DND-41 (cell line): ENCODE results near the gene BMPER.

Experiments used
- ATAC-seq: fragments of 200-7000 bp; cut with Tn5 transposase; 3 replicates; pipeline ENCODE4 v1.9.1; 2021; ENCODE audit warnings: low read depth; ENCODE audit not compliant: insufficient read depth
- DNase-seq: peaks from one replicate; pipeline ENCODE4 v3.0.0-alpha.2; 2020
- H2AFZ ChIP-seq: 2 replicates; pipeline ENCODE4 v1.6.0; 2012; ENCODE audit warnings: low read depth, low read length
- H3K27ac ChIP-seq: 2 replicates; pipeline ENCODE4 v1.5.1; 2012; ENCODE audit warnings: low read length, inconsistent platforms
- H3K27me3 ChIP-seq: fragments of 200-600 bp; sonication (generic); 2 replicates; pipeline ENCODE4 v1.6.0; 2012; ENCODE audit warnings: low read length, mild to moderate bottlenecking, inconsistent platforms; ENCODE audit not compliant: insufficient read depth, poor library complexity
- H3K36me3 ChIP-seq: 2 replicates; pipeline ENCODE4 v1.5.1; 2012; ENCODE audit warnings: low read length, inconsistent platforms; ENCODE audit not compliant: insufficient read depth
- H3K4me1 ChIP-seq: 2 replicates; pipeline ENCODE4 v1.5.1; 2012; ENCODE audit warnings: mild to moderate bottlenecking, low read length; ENCODE audit not compliant: insufficient read depth
- H3K4me2 ChIP-seq: 2 replicates; pipeline ENCODE4 v1.6.0; 2012; ENCODE audit warnings: mild to moderate bottlenecking, moderate library complexity, low read length, inconsistent platforms; ENCODE audit not compliant: insufficient read depth
- H3K4me3 ChIP-seq, 2 experiments: fragments of 200-600 bp in 1 of 2; shearing (Covaris generic) in 1 of 2; 2 replicates each; pipeline ENCODE4 v1.5.1; 2012 to 2016; ENCODE audit warnings: inconsistent platforms in 2 of 2, low read length in 2 of 2, mild to moderate bottlenecking in 2 of 2, low read depth in 1 of 2, moderate library complexity in 1 of 2
- H3K79me2 ChIP-seq: 2 replicates; pipeline ENCODE4 v1.6.0; 2012; ENCODE audit warnings: low read length, inconsistent platforms; ENCODE audit not compliant: insufficient read depth
- H3K9ac ChIP-seq: 2 replicates; pipeline ENCODE4 v1.6.0; 2012; ENCODE audit warnings: low read depth, mild to moderate bottlenecking, inconsistent platforms, low read length, moderate library complexity
- H3K9me3 ChIP-seq: 2 replicates; pipeline ENCODE4 v1.5.1; 2012; ENCODE audit warnings: low read length, moderate library complexity, mild to moderate bottlenecking, inconsistent platforms; ENCODE audit not compliant: insufficient read depth, severe bottlenecking
- H4K20me1 ChIP-seq: 2 replicates; pipeline ENCODE4 v1.6.0; 2012; ENCODE audit warnings: low read length; ENCODE audit not compliant: insufficient read depth
- CTCF ChIP-seq: IDR thresholded peaks from 2 replicates; pipeline ENCODE4 v1.5.1; 2012; ENCODE audit warnings: borderline replicate concordance, low read length, moderate library complexity, mild to moderate bottlenecking; ENCODE audit not compliant: poor library complexity, severe bottlenecking; ENCODE audit errors: extremely low read depth
- EZH2 ChIP-seq: IDR thresholded peaks from 3 replicates; pipeline ENCODE4 v1.6.1; 2012; ENCODE audit warnings: borderline replicate concordance, low read depth, mild to moderate bottlenecking, moderate library complexity, low read length, inconsistent platforms; ENCODE audit not compliant: severe bottlenecking

BMPER gene

DNA sequence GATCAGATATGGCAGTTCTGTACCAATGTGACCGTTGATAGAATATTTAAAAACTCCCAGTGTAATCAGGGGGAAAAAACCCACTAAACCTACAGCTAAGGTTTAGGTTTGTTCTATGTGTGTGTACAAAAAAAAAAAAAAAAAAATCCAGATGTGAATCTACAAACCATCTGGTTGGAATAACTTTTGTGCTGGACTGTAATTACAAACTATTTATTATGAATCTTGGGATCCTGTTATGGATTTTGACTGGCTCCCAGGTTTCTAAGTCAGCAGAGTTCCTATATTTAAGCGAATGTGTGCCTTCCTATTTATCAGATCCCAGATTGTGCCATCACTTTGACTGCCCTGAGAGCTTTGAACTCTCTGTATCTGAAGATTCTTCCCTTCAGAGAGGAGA is 29.1 kb downstream of the BMPER start:
- Histone ChIP-seq H3K36me3 (no peaks in the 10 kb centered on the region), H3K27ac (no peak overlapping the region), H3K9ac (no peak overlapping the region), H3K79me2 (no peaks in the 10 kb centered on the region), H4K20me1 (no peaks in the 10 kb centered on the region), H3K4me2 (no peak overlapping the region), H3K27me3 (peaks cover 3% of the 10 kb centered on the region), H3K4me3 (no peak overlapping the region), H3K9me3 (no peaks in the 10 kb centered on the region), H2AFZ (no peak overlapping the region), H3K4me1 (peaks cover 3% of the 10 kb centered on the region; the same call in 1 of the 2 replicates)
- TF ChIP-seq EZH2 (no peak), CTCF (no peak)
- DNase-seq, result no peak
- ATAC-seq, result no peak

GRCh38 chr7:33936503-33936902 is 31.2 kb downstream of the BMPER start:
- no peak overlapping the region for H3K4me2 ChIP-seq
- no peak overlapping the region for H2AFZ ChIP-seq
- TF ChIP-seq CTCF (no peak), EZH2 (no peak)
- no peaks in the 10 kb centered on the region for H3K36me3 ChIP-seq
- H3K9ac ChIP-seq, result no peak overlapping the region
- DNase-seq (no peak), ATAC-seq (no peak)
- H3K9me3 ChIP-seq, result no peaks in the 10 kb centered on the region
- H3K27me3 ChIP-seq, result peaks cover 3% of the 10 kb centered on the region
- no peaks in the 10 kb centered on the region for H4K20me1 ChIP-seq
- peaks cover 3% of the 10 kb centered on the region; the same call in 1 of the 2 replicates for H3K4me1 ChIP-seq
- no peak overlapping the region for H3K27ac ChIP-seq
- no peak overlapping the region for H3K4me3 ChIP-seq
- H3K79me2 ChIP-seq, result no peaks in the 10 kb centered on the region

DNA sequence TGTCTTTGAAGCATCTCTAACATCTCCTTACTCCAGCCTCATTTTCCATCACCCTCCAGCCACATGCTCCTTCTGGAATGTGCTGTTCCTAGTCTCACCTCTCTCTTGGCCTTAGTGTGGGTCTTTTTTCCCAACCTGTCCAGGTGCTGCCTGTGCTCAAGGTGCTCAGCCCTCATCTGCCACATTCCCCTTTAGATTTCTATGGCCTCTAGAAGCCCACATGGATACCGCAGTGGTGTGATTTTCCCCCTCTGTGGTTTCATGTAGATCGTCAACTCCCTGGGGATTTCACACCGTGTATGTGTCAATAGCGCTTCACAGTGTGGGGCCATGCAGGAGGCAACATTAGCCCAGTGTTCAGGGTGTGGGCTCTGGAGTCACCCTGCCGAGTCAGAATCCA is 32.5 kb downstream of the BMPER start:
- Histone ChIP-seq H3K9me3 (no peaks in the 10 kb centered on the region), H3K4me3 (no peak overlapping the region), H2AFZ (no peak overlapping the region), H3K36me3 (no peaks in the 10 kb centered on the region), H3K4me1 (peaks cover 3% of the 10 kb centered on the region; the same call in 1 of the 2 replicates), H3K79me2 (no peaks in the 10 kb centered on the region), H3K9ac (no peak overlapping the region), H3K27ac (no peak overlapping the region), H4K20me1 (no peaks in the 10 kb centered on the region), H3K4me2 (no peak overlapping the region), H3K27me3 (peaks cover 3% of the 10 kb centered on the region)
- TF ChIP-seq CTCF (no peak), EZH2 (no peak)
- DNase-seq (no peak), ATAC-seq (no peak)

DNA sequence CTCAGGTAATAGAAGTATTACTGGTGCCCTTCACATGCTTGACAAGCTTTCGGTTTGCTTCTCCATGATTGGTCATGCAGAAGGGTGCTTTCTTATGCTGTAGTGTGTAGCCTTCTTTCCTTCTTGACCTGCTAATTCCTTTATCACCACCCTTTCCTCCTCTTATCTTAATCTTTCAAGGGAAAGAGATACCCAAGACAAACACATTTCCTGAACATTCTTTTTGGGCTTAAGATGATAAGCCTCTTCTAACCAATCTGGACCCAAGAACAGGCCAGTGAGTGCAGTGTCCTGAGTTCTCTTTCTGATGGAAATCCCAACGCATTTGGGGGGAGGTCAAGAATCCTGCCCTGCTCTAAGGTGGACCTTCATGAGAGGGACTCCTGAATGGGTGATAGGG is 33.8 kb downstream of the BMPER start:
- H3K4me2 ChIP-seq, result no peak overlapping the region
- H3K9ac ChIP-seq, result no peak overlapping the region
- no peak for DNase-seq
- H3K36me3 ChIP-seq, result no peaks in the 10 kb centered on the region
- H3K79me2 ChIP-seq, result no peaks in the 10 kb centered on the region
- H4K20me1 ChIP-seq, result no peaks in the 10 kb centered on the region
- H3K27ac ChIP-seq, result no peak overlapping the region
- no peaks in the 10 kb centered on the region for H3K4me1 ChIP-seq
- peaks cover 3% of the 10 kb centered on the region for H3K27me3 ChIP-seq
- no peak overlapping the region for H2AFZ ChIP-seq
- TF ChIP-seq CTCF (no peak), EZH2 (no peak)
- H3K9me3 ChIP-seq, result no peaks in the 10 kb centered on the region
- ATAC-seq, result no peak
- no peak overlapping the region for H3K4me3 ChIP-seq
